ENCODE data around the gene SPINT1. TPM values are rescaled to one million over a fixed set of nuclear protein-coding genes. Genes with fewer than 3 reads are reported as not detected.

Gene SPINT1
- total and polyA plus RNA-seq, 9 donors, result 0.38 to 11.0 (median 1.0) TPM

DNA sequence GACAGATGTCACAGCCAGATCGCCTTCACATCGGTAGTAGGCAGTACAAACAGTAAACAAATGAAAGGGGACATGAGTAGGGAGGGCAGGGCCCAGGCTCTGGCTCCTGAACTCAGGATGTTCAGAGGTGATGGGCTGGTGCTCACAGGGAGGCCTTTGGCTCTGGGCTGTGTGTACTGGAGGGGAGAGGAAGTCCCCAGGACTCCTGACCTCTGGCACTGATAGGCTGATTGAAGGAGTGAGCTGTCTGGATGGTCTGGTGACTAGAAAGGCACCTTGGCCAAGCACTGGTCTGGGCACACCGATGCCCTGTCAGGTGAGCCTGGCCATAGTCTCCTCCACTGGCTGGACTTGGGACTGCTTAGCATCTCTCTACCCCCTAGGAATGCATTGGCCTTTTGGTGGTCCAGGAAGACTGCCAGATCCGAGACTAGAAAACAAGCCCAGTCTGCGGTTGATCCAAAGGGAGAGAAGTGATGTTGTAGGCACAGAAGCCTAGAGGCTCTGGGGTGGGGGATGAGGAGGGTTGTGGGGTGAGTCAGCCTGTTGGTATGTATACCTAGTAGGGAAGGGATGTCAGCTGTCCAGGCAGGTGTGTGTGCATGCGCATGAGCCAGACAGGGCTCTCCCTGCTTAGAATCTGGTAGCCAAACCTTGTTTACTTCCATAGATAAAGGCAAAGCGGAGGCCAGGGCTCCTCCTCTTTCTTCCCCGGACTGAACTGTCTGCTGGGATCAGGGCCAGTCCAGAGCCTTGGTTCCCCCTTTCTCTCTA is 1.9 kb downstream of the SPINT1 start:
- whole genome bisulfite sequencing (ENCODE audit: insufficient coverage), result 65% methylated on average over 6 of the region's 8 CpGs
- DNase-seq, result no peak
- peaks cover 17% of the 10 kb centered on the region for H3K4me1 ChIP-seq (ENCODE audit: control insufficient read depth, insufficient read depth, low read length)
- no peaks in the 10 kb centered on the region for H3K9me3 ChIP-seq (replicated peaks; ENCODE audit: control insufficient read depth, low read depth, low read length)
- no peak overlapping the region for H3K4me3 ChIP-seq (ENCODE audit: low read length)
- no peaks in the 10 kb centered on the region for H3K36me3 ChIP-seq (ENCODE audit: control insufficient read depth, insufficient read depth, low read length)
- no peak overlapping the region for H3K27ac ChIP-seq (ENCODE audit: low read length)
- H3K27me3 ChIP-seq (ENCODE audit: control insufficient read depth, insufficient read depth, low read length), result peaks cover 35% of the 10 kb centered on the region

DNA sequence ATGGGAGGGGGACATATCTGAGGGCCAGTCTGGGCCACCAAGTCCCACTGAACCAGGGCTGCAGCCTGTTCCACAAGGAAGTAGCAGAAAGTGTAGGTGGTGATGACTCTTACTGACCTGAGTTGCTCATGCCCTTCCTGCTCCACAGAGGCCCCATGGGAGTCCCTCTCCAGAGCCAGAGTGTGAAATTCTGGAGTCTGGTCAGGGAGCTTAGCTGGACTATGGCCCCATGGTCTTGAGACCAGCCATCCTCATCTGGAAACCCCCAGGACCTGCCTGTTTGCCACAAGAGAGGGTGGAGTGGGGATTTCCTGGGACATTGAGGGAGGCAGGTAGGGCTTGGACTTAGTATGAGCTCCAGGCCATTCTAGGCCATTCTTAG is 3.0 kb downstream of the SPINT1 start:
- Histone ChIP-seq H3K4me3 (ENCODE audit: low read length) (no peak overlapping the region), H3K27ac (ENCODE audit: low read length) (no peak overlapping the region), H3K27me3 (ENCODE audit: control insufficient read depth, insufficient read depth, low read length) (peaks cover 35% of the 10 kb centered on the region), H3K9me3 (replicated peaks; ENCODE audit: control insufficient read depth, low read depth, low read length) (no peaks in the 10 kb centered on the region), H3K4me1 (ENCODE audit: control insufficient read depth, insufficient read depth, low read length) (peaks cover 17% of the 10 kb centered on the region), H3K36me3 (ENCODE audit: control insufficient read depth, insufficient read depth, low read length) (no peaks in the 10 kb centered on the region)
- DNase-seq, result no peak

DNA sequence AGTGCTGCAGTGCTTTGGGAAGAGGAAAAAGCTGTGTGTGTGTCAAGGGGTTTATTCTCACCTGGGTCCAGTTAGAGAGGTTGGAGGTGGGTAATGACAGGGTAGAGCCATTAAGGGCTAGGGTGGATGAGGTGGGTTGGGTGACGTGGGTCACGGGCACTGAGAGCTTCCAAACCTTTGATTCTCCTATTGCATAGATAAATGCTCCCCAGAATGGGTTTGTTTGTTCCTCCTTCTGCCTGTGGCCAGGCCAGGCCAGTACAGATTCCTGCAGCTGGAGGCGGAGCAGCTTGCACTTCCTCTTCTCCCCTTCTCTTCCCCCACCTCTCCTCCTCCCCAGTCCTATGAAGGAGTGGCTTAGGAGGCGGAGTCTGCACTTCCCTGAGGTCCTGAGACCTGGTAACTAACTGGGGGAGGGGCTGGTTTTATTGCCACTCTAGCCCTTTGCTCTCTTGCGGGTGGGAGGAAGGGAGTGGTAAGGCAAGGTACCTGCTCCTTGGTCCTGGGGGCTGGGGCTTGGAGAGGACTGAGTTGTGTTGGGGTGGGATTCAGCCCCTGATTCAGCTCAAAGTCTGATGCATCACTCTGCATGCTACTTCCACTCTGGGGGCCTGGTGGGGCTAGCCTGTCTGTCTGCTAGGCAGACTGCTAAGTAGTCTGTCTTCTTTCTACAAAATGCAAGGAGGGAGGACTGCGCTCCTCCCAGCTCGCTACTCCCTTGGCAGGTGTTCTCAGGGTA is 3.5 kb downstream of the SPINT1 start:
- Histone ChIP-seq H3K27me3 (ENCODE audit: control insufficient read depth, insufficient read depth, low read length) (peaks cover 35% of the 10 kb centered on the region), H3K36me3 (ENCODE audit: control insufficient read depth, insufficient read depth, low read length) (no peaks in the 10 kb centered on the region), H3K4me3 (ENCODE audit: low read length) (no peak overlapping the region), H3K9me3 (replicated peaks; ENCODE audit: control insufficient read depth, low read depth, low read length) (no peaks in the 10 kb centered on the region), H3K27ac (ENCODE audit: low read length) (no peak overlapping the region), H3K4me1 (ENCODE audit: control insufficient read depth, insufficient read depth, low read length) (peaks cover 17% of the 10 kb centered on the region)
- peak; percentile 69 for DNase-seq
- WGBS (ENCODE audit: insufficient coverage), result 46% methylated on average over 2 of the region's 7 CpGs

DNA sequence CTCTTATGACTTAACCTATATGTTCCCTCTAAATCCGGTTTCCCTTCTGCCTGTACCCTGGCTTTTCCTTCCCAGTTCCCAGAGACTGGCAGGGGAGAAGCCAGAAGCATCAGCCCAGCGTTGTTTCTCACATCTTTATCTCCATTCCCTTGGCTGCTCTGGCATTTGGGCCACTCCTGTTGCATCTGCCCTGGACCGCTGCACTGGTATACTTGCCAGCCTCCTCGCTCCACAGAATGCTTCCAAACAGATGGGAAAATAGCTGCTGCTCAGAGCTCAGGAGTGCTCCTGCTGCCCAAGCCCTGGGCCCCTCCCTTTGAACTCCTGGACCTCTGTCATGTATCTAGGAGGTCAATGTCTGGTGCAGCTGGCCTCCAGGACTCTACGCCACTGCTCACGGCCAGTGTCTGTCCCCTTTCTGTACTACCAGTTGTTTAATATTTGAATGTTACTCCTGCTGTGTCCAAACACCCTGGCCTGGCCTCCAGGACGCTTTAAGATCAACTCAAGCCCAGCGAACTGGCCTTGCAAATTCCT is 6.8 kb downstream of the SPINT1 start:
- H3K4me1 ChIP-seq (ENCODE audit: control insufficient read depth, insufficient read depth, low read length), result peaks cover 5% of the 10 kb centered on the region
- 84% methylated on average over 6 of the region's 8 CpGs for WGBS (ENCODE audit: insufficient coverage)
- H3K4me3 ChIP-seq (ENCODE audit: low read length), result no peak overlapping the region
- DNase-seq, result no peak
- no peak overlapping the region for H3K27ac ChIP-seq (ENCODE audit: low read length)
- H3K9me3 ChIP-seq (replicated peaks; ENCODE audit: control insufficient read depth, low read depth, low read length), result no peaks in the 10 kb centered on the region
- peaks cover 7% of the 10 kb centered on the region for H3K27me3 ChIP-seq (ENCODE audit: control insufficient read depth, insufficient read depth, low read length)
- no peaks in the 10 kb centered on the region for H3K36me3 ChIP-seq (ENCODE audit: control insufficient read depth, insufficient read depth, low read length)

DNA sequence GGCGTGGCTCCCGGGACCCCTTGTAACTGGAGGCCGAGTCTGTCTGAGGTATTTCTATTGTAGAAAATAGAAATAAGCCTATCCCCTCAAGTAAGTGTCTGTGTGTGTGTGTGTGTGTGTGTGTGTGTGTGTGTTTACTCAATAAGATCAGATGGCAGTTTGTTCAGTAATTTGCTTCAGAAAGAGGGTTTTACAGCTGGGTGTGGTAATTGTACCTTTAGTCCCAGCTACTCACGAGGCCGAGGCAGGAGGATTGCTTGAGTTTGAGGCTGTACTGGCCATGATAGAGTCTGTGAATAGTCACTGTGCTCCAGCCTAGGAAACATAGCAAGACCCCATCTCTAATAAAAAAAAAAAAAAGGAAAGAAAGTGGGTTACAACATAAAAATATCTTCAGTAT is 8.7 kb downstream of the SPINT1 start:
- DNase-seq, result no peak
- no peak overlapping the region for H3K27ac ChIP-seq (ENCODE audit: low read length)
- H3K4me3 ChIP-seq (ENCODE audit: low read length), result no peak overlapping the region
- WGBS (ENCODE audit: insufficient coverage), result no CpG with 5 or more reads among the region's 5 CpGs
- peaks cover 3% of the 10 kb centered on the region for H3K4me1 ChIP-seq (ENCODE audit: control insufficient read depth, insufficient read depth, low read length)
- H3K27me3 ChIP-seq (ENCODE audit: control insufficient read depth, insufficient read depth, low read length), result no peaks in the 10 kb centered on the region
- H3K9me3 ChIP-seq (replicated peaks; ENCODE audit: control insufficient read depth, low read depth, low read length), result no peaks in the 10 kb centered on the region
- H3K36me3 ChIP-seq (ENCODE audit: control insufficient read depth, insufficient read depth, low read length), result no peaks in the 10 kb centered on the region

DNA sequence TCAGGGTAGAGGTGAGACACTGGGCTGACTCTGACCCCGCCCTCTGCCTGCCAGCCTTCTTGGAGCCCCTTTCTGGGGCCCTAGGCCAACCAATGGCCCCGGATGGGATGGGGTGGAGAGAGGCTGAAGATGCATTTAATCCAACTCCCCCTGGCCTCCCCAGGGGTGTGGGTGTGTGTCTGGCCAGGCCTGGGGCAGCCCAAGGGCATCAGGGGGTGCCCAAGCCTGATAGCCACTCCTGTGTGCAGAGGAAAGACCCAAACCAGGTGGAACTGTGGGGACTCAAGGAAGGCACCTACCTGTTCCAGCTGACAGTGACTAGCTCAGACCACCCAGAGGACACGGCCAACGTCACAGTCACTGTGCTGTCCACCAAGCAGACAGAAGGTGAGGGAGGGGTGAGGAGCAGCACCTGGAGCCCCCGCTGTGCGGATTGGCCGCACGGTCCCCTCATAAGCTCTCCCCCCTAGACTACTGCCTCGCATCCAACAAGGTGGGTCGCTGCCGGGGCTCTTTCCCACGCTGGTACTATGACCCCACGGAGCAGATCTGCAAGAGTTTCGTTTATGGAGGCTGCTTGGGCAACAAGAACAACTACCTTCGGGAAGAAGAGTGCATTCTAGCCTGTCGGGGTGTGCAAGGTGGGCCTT is 9.5 kb downstream of the SPINT1 start:
- Histone ChIP-seq H3K27me3 (ENCODE audit: control insufficient read depth, insufficient read depth, low read length) (no peaks in the 10 kb centered on the region), H3K4me3 (ENCODE audit: low read length) (no peak overlapping the region), H3K27ac (ENCODE audit: low read length) (no peak overlapping the region), H3K4me1 (ENCODE audit: control insufficient read depth, insufficient read depth, low read length) (peaks cover 6% of the 10 kb centered on the region), H3K9me3 (replicated peaks; ENCODE audit: control insufficient read depth, low read depth, low read length) (no peaks in the 10 kb centered on the region), H3K36me3 (ENCODE audit: control insufficient read depth, insufficient read depth, low read length) (no peaks in the 10 kb centered on the region)
- WGBS (ENCODE audit: insufficient coverage), result 96% methylated on average over 6 of the region's 16 CpGs
- no peak for DNase-seq

DNA sequence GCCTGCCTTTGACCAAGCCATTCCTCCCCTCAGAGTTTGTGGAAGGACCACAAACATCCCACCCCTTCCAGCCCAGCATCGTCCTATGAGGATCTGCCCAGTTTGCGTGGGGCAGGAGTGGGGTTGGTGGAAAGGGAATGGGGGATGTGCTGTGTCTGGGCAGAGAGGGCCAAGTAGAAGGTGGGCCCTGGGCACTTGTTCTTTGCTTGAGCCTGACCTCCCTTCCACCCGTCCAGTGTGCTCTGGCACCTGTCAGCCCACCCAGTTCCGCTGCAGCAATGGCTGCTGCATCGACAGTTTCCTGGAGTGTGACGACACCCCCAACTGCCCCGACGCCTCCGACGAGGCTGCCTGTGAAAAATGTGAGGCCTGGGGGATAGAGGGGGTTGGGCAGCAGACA is 10.3 kb downstream of the SPINT1 start:
- Histone ChIP-seq H3K36me3 (ENCODE audit: control insufficient read depth, insufficient read depth, low read length) (no peaks in the 10 kb centered on the region), H3K27me3 (ENCODE audit: control insufficient read depth, insufficient read depth, low read length) (no peaks in the 10 kb centered on the region), H3K9me3 (replicated peaks; ENCODE audit: control insufficient read depth, low read depth, low read length) (no peaks in the 10 kb centered on the region), H3K27ac (ENCODE audit: low read length) (no peak overlapping the region), H3K4me3 (ENCODE audit: low read length) (no peak overlapping the region), H3K4me1 (ENCODE audit: control insufficient read depth, insufficient read depth, low read length) (peaks cover 6% of the 10 kb centered on the region)
- 56% methylated on average over 7 of the region's 10 CpGs for WGBS (ENCODE audit: insufficient coverage)
- no peak for DNase-seq

DNA sequence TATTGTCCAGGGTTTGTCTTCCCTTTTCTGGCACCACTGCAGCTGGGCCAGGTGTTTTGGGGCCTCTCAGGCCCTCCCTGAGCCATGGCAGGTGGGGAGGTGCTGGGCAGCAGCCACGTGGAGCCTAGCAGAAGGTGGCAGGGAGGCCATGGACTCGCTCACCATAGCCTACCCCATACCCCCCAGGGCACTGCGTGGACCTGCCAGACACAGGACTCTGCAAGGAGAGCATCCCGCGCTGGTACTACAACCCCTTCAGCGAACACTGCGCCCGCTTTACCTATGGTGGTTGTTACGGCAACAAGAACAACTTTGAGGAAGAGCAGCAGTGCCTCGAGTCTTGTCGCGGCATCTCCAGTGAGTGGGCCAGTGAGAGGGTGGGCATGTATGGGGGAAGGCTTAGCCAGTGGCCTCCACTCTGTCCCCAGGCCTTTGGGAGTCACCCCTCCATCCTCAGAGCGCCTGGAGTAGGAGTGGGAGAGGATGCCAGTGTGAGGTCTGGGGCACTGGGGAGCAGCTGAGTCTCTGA is 11.9 kb downstream of the SPINT1 start:
- no peak overlapping the region for H3K4me3 ChIP-seq (ENCODE audit: low read length)
- H3K36me3 ChIP-seq (ENCODE audit: control insufficient read depth, insufficient read depth, low read length), result no peaks in the 10 kb centered on the region
- H3K4me1 ChIP-seq (ENCODE audit: control insufficient read depth, insufficient read depth, low read length), result peaks cover 6% of the 10 kb centered on the region
- peaks cover 2% of the 10 kb centered on the region for H3K27me3 ChIP-seq (ENCODE audit: control insufficient read depth, insufficient read depth, low read length)
- no peak for DNase-seq
- whole genome bisulfite sequencing (ENCODE audit: insufficient coverage), result 85% methylated on average over 10 of the region's 13 CpGs
- no peak overlapping the region for H3K27ac ChIP-seq (ENCODE audit: low read length)
- H3K9me3 ChIP-seq (replicated peaks; ENCODE audit: control insufficient read depth, low read depth, low read length), result no peaks in the 10 kb centered on the region

DNA sequence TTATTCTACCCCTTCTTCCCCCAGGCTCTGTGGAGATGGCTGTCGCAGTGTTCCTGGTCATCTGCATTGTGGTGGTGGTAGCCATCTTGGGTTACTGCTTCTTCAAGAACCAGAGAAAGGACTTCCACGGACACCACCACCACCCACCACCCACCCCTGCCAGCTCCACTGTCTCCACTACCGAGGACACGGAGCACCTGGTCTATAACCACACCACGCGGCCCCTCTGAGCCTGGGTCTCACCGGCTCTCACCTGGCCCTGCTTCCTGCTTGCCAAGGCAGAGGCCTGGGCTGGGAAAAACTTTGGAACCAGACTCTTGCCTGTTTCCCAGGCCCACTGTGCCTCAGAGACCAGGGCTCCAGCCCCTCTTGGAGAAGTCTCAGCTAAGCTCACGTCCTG is 12.9 kb downstream of the SPINT1 start:
- Histone ChIP-seq H3K27ac (ENCODE audit: low read length) (no peak overlapping the region), H3K27me3 (ENCODE audit: control insufficient read depth, insufficient read depth, low read length) (peaks cover 2% of the 10 kb centered on the region), H3K4me3 (ENCODE audit: low read length) (no peak overlapping the region), H3K4me1 (ENCODE audit: control insufficient read depth, insufficient read depth, low read length) (peaks cover 6% of the 10 kb centered on the region), H3K36me3 (ENCODE audit: control insufficient read depth, insufficient read depth, low read length) (no peaks in the 10 kb centered on the region), H3K9me3 (replicated peaks; ENCODE audit: control insufficient read depth, low read depth, low read length) (no peaks in the 10 kb centered on the region)
- WGBS (ENCODE audit: insufficient coverage), result 59% methylated on average over 5 of the region's 8 CpGs
- DNase-seq, result no peak

Data from muscle of leg (tissue), 11 donors.